IMR-90 (cell line): ENCODE measurements around the gene CD164L2. TPM values are rescaled to one million over a fixed set of nuclear protein-coding genes. Genes with fewer than 3 reads are reported as not detected.
A peak's percentile ranks its signal among the peaks of the same experiment; 100 is the strongest.

ENCODE experiments used
- ATAC-seq: fragments of 200-7000 bp; cut with Tn5 transposase; 2 replicates; pipeline ENCODE4 v1.9.1; 2020; ENCODE audit warnings: low read depth, mild to moderate bottlenecking, moderate library complexity
- BruUV-seq: library from RNA; stranded (reverse); fragments of 400-500 nt; replicated peaks from 2 replicates; lab custom pipeline; 2021; lab: Mats Ljungman, UMichigan
- CTCF ChIA-PET: fragments of 300-600 bp; formaldehyde crosslinking; extraction: SDS; loops from one replicate; lab custom pipeline; 2021; ENCODE audit warnings: antibody characterized with exemption; lab: Yijun Ruan, JAX
- POLR2A ChIA-PET: fragments of 300-600 bp; sonication (Branson Sonifier 250); formaldehyde crosslinking; loops from one replicate; lab custom pipeline; 2022; ENCODE audit warnings: antibody characterized with exemption; ENCODE audit not compliant: unreplicated experiment; lab: Charles Lee
- DNase-seq: peaks from one replicate; pipeline ENCODE4 v3.0.0; 2013
- H2AFZ ChIP-seq: replicated peaks from 2 replicates; pipeline ENCODE3; 2013; ENCODE audit warnings: low read length, mild to moderate bottlenecking; ENCODE audit not compliant: poor library complexity
- H2AK5ac ChIP-seq: 2 replicates; pipeline ENCODE4 v1.6.1; 2013; ENCODE audit warnings: low read depth, low read length, inconsistent platforms
- H2AK9ac ChIP-seq: replicated peaks from 2 replicates; pipeline ENCODE3; 2013; ENCODE audit warnings: mild to moderate bottlenecking, low read depth, low read length, moderate library complexity; ENCODE audit not compliant: poor library complexity
- H2BK120ac ChIP-seq: 2 replicates; pipeline ENCODE4 v1.6.1; 2013; ENCODE audit warnings: low read depth, low read length, inconsistent platforms
- H2BK15ac ChIP-seq: 3 replicates; pipeline ENCODE4 v1.6.1; 2013; ENCODE audit warnings: low read depth, low read length, inconsistent platforms
- H2BK20ac ChIP-seq: 2 replicates; pipeline ENCODE4 v1.6.1; 2013; ENCODE audit warnings: low read depth, mild to moderate bottlenecking, inconsistent platforms, low read length, moderate library complexity
- H2BK5ac ChIP-seq: 2 replicates; pipeline ENCODE4 v1.6.1; 2013; ENCODE audit warnings: mild to moderate bottlenecking, low read depth, low read length, inconsistent platforms; ENCODE audit not compliant: poor library complexity, severe bottlenecking
- H3K14ac ChIP-seq: replicated peaks from 2 replicates; pipeline ENCODE4 v1.6.1; 2013; ENCODE audit warnings: low read depth, low read length, inconsistent platforms
- H3K18ac ChIP-seq: 2 replicates; pipeline ENCODE4 v1.6.1; 2013; ENCODE audit warnings: low read depth, low read length, control low read depth
- H3K23ac ChIP-seq: 2 replicates; pipeline ENCODE4 v1.6.1; 2013; ENCODE audit warnings: low read depth, low read length, inconsistent platforms
- H3K27ac ChIP-seq: 2 replicates; pipeline ENCODE4 v1.5.1; 2013; ENCODE audit warnings: mild to moderate bottlenecking, control low read depth, low read length; ENCODE audit not compliant: insufficient read depth
- H3K27me3 ChIP-seq: 2 replicates; pipeline ENCODE4 v1.6.1; 2013; ENCODE audit warnings: low read length; ENCODE audit not compliant: control insufficient read depth, insufficient read depth
- H3K36me3 ChIP-seq: 2 replicates; pipeline ENCODE4 v1.6.1; 2013; ENCODE audit warnings: low read length, mixed read lengths; ENCODE audit not compliant: control insufficient read depth, insufficient read depth
- H3K4ac ChIP-seq: 2 replicates; pipeline ENCODE4 v1.6.1; 2013; ENCODE audit warnings: low read depth, low read length, inconsistent platforms
- H3K4me1 ChIP-seq: 2 replicates; pipeline ENCODE4 v1.6.1; 2013; ENCODE audit warnings: low read length, mixed read lengths; ENCODE audit not compliant: control insufficient read depth, insufficient read depth
- H3K4me2 ChIP-seq: 2 replicates; pipeline ENCODE4 v1.6.1; 2013; ENCODE audit warnings: low read depth, mild to moderate bottlenecking, control low read depth, low read length, moderate library complexity
- H3K4me3 ChIP-seq: 2 replicates; pipeline ENCODE4 v1.5.1; 2013; ENCODE audit warnings: low read depth, mild to moderate bottlenecking, control low read depth, low read length, moderate library complexity; ENCODE audit not compliant: insufficient read depth
- H3K56ac ChIP-seq: 2 replicates; pipeline ENCODE4 v1.6.1; 2013; ENCODE audit warnings: low read length, inconsistent platforms; ENCODE audit not compliant: insufficient read depth; ENCODE audit errors: extremely low read depth
- H3K79me1 ChIP-seq, 2 experiments: 2 replicates each; pipeline ENCODE4 v1.6.1; 2013; ENCODE audit warnings: low read length in 2 of 2, inconsistent platforms in 1 of 2, low read depth in 1 of 2
- H3K9ac ChIP-seq: 2 replicates; pipeline ENCODE4 v1.6.1; 2013; ENCODE audit warnings: low read depth, low read length, control low read depth
- H3K9me1 ChIP-seq: 2 replicates; pipeline ENCODE4 v1.6.1; 2013; ENCODE audit warnings: low read length, inconsistent platforms; ENCODE audit not compliant: insufficient read depth
- H3K9me3 ChIP-seq: 2 replicates; pipeline ENCODE4 v1.6.1; 2013; ENCODE audit warnings: low read length; ENCODE audit not compliant: control insufficient read depth, insufficient read depth
- H4K20me1 ChIP-seq: 2 replicates; pipeline ENCODE4 v1.6.1; 2013; ENCODE audit warnings: low read length, inconsistent platforms; ENCODE audit not compliant: insufficient read depth
- H4K5ac ChIP-seq: 2 replicates; pipeline ENCODE4 v1.6.1; 2013; ENCODE audit warnings: mild to moderate bottlenecking, low read depth, low read length, control low read depth
- H4K8ac ChIP-seq, 2 experiments: 2 replicates each; pipeline ENCODE4 v1.6.1; 2013; ENCODE audit warnings: low read depth in 2 of 2, low read length in 2 of 2, control low read depth in 1 of 2, inconsistent platforms in 1 of 2
- H4K91ac ChIP-seq: 2 replicates; pipeline ENCODE4 v1.6.1; 2013; ENCODE audit warnings: low read depth, low read length, inconsistent platforms; ENCODE audit not compliant: insufficient read depth
- BHLHE40 ChIP-seq: fragments of 150-350 bp; IDR thresholded peaks from 2 replicates; pipeline ENCODE4 v1.6.1; 2016; ENCODE audit warnings: mild to moderate bottlenecking, low read depth, low read length
- CEBPB ChIP-seq: IDR thresholded peaks from 2 replicates; pipeline ENCODE4 v1.6.1; 2012; ENCODE audit warnings: low read depth, low read length, improper control_type of control experiment
- CHD1 ChIP-seq: IDR thresholded peaks from 2 replicates; pipeline ENCODE4 v1.6.1; 2012; ENCODE audit warnings: low read depth, low read length, improper control_type of control experiment
- CTCF ChIP-seq: conservative IDR thresholded peaks from 2 replicates; pipeline ENCODE4 v1.5.1; 2012; ENCODE audit warnings: mild to moderate bottlenecking, low read depth, low read length, improper control_type of control experiment
- ELK1 ChIP-seq: fragments of 150-350 bp; IDR thresholded peaks from 2 replicates; pipeline ENCODE4 v1.6.1; 2016; ENCODE audit warnings: low read depth, mild to moderate bottlenecking, low read length, moderate library complexity, borderline replicate concordance
- FOS ChIP-seq: fragments of 150-350 bp; IDR thresholded peaks from 2 replicates; pipeline ENCODE4 v1.6.1; 2016; ENCODE audit warnings: low read depth, low read length
- MAFK ChIP-seq: IDR thresholded peaks from 2 replicates; pipeline ENCODE4 v1.6.1; 2012; ENCODE audit warnings: low read depth, low read length, improper control_type of control experiment
- MAZ ChIP-seq: IDR thresholded peaks from 2 replicates; pipeline ENCODE4 v1.6.1; 2012; ENCODE audit warnings: low read depth, mild to moderate bottlenecking, low read length, improper control_type of control experiment, moderate library complexity, borderline replicate concordance
- MXI1 ChIP-seq: IDR thresholded peaks from 2 replicates; pipeline ENCODE4 v1.6.1; 2012; ENCODE audit warnings: low read depth, mild to moderate bottlenecking, low read length, moderate library complexity, borderline replicate concordance
- NFE2L2 ChIP-seq: fragments of 150-350 bp; IDR thresholded peaks from 2 replicates; pipeline ENCODE4 v1.6.1; 2016; ENCODE audit warnings: low read depth, mild to moderate bottlenecking, low read length
- POLR2A ChIP-seq: IDR thresholded peaks from 2 replicates; pipeline ENCODE4 v1.6.1; 2012; ENCODE audit warnings: mild to moderate bottlenecking, low read depth, low read length
- RAD21 ChIP-seq: IDR thresholded peaks from 2 replicates; pipeline ENCODE4 v1.6.1; 2012; ENCODE audit warnings: low read length, improper control_type of control experiment
- RCOR1 ChIP-seq: IDR thresholded peaks from 2 replicates; pipeline ENCODE4 v1.6.1; 2012; ENCODE audit warnings: mild to moderate bottlenecking, low read length, improper control_type of control experiment; ENCODE audit not compliant: insufficient replicate concordance
- RFX5 ChIP-seq: IDR thresholded peaks from 2 replicates; pipeline ENCODE4 v1.8.0; 2012; ENCODE audit warnings: low read depth, mild to moderate bottlenecking, low read length, moderate library complexity
- SMC3 ChIP-seq: fragments of 150-350 bp; IDR thresholded peaks from 2 replicates; pipeline ENCODE4 v1.6.1; 2016; ENCODE audit warnings: low read depth, mild to moderate bottlenecking, antibody characterized with exemption, low read length, moderate library complexity
- USF2 ChIP-seq: fragments of 150-350 bp; IDR thresholded peaks from 2 replicates; pipeline ENCODE4 v1.6.1; 2017; ENCODE audit warnings: mild to moderate bottlenecking, antibody characterized with exemption, low read length, low read depth
- WGBS, 2 experiments: methylation state at CpG; one replicate each; pipeline versions ENCODE4 v1.1.5 to v1.1.7; 2013; ENCODE audit warnings: missing lambda C conversion rate in 2 of 2; ENCODE audit not compliant: insufficient read length in 1 of 2; ENCODE audit errors: extremely low coverage in 2 of 2; 5-methylcytosine and 5-hydroxymethylcytosine counted together
- dilution Hi-C: fragments of 300-500 bp; cut with HindIII; formaldehyde crosslinking; loops from one replicate; pipeline ENCODE4 v1.14.3; 2018; ENCODE audit warnings: low sequenced_read_pairs; ENCODE audit not compliant: unreplicated experiment
- in situ Hi-C: fragments of 300-500 bp; cut with MboI; formaldehyde crosslinking; loops from 3 replicates; pipeline ENCODE4 v1.14.3; 2019; ENCODE audit warnings: low sequenced_read_pairs, inconsistent platforms, mixed read lengths
- intact Hi-C: fragments of 100-400 bp; cut with micrococcal nuclease; formaldehyde crosslinking; loops from 2 replicates; pipeline ENCODE4 v1.10.0; 2022
- polyA plus RNA-seq, 3 experiments: library from polyadenylated mRNA; depleted of rRNA; stranded (reverse); fragments of >200 nt; gene quantifications; 2 replicates each; pipeline ENCODE4 v1.2.3, GENCODE V29; 2012; ENCODE audit warnings: low replicate concordance in 1 of 3
- total RNA-seq: library from RNA; depleted of rRNA; stranded (reverse); fragments of >200 nt; gene quantifications from 2 replicates; pipeline ENCODE4 v1.2.3, GENCODE V29; 2012

The CD164L2 gene
- total and polyA plus RNA-seq, 2 of the 4 experiments (the other 2 are of a cell fraction) = not detected

DNA sequence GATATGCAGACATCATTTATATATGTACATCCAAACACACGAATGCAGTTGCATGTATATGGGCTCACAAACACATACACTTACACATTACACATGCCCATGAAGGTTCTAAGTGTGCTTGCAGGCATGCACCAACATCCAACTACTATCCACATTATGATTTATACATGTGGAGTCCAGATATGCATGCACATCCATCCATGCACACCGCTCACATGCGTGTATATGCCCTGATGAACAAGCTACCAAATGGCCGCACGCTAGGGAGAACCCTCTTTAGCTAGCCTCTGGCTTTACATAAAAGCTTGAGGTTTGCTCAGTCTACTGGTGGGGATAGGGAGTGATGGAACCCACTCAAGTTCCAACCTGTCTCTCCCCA, 17.8 kb upstream of the CD164L2 start:
- Histone ChIP-seq H3K23ac (no peak overlapping the region), H2BK5ac (no peak overlapping the region), H3K79me1 (peaks cover 0 to 10% of the 10 kb centered on the region in 2 experiments; a peak in 1 of 4 replicates), H2BK120ac (no peak overlapping the region), H3K9me3 (no peaks in the 10 kb centered on the region), H3K4me2 (no peak overlapping the region), H3K4me1 (peaks cover 19% of the 10 kb centered on the region), H3K27ac (no peak overlapping the region), H2AFZ (peak overlapping the region; percentile 17), H4K20me1 (peaks cover 12% of the 10 kb centered on the region; the same call in 1 of the 2 replicates), H2AK5ac (no peak overlapping the region), H3K4me3 (no peak overlapping the region), H3K4ac (no peak overlapping the region), H3K27me3 (no peaks in the 10 kb centered on the region), H3K9ac (no peak overlapping the region), H2BK15ac (no peak overlapping the region), H3K18ac (no peak overlapping the region), H3K14ac (no peak overlapping the region), H2AK9ac (peak overlapping the region; percentile 19), H3K56ac (no peak overlapping the region), H2BK20ac (no peak overlapping the region), H4K91ac (no peak overlapping the region), H3K9me1 (peaks cover 14% of the 10 kb centered on the region), H3K36me3 (no peaks in the 10 kb centered on the region), H4K5ac (no peak overlapping the region), H4K8ac (no peak overlapping the region)
- no peak for TF ChIP-seq MAZ
- TF ChIP-seq MXI1 = no peak
- no peak for TF ChIP-seq ELK1
- TF ChIP-seq RCOR1 = no peak
- no peak for TF ChIP-seq FOS
- no peak for TF ChIP-seq CHD1
- TF ChIP-seq RAD21 = no peak
- TF ChIP-seq RFX5 = no peak
- TF ChIP-seq SMC3 = no peak
- TF ChIP-seq MAFK = no peak
- no peak for TF ChIP-seq CEBPB
- TF ChIP-seq BHLHE40 = no peak
- TF ChIP-seq USF2 = no peak
- no peak for TF ChIP-seq POLR2A
- no peak for TF ChIP-seq NFE2L2
- TF ChIP-seq CTCF = no peak
- in situ Hi-C loops (no loop called here), intact Hi-C loops (no loop called here), dilution Hi-C loops (no loop called here)
- POLR2A ChIA-PET = interaction anchor here (0.6 kb wide), 1 partner anchor 69 kb away, joined by 3 read pairs; no protein-coding TSS in a partner anchor
- CTCF ChIA-PET = interaction anchor here (1.1 to 1.3 kb wide), 2 partner anchors 11 to 156 kb away, joined by 3 read pairs; no protein-coding TSS in a partner anchor
- no TSS peak for BruUV-seq
- DNase-seq (no peak), ATAC-seq (no peak)
- WGBS, 2 experiments = 100% methylated on average over 1 of the region's 5 CpGs; no CpG with 5 or more reads in 1 of the 2 experiments
